AG04449 (cell line): ENCODE results near the gene ALOX5AP.

ENCODE experiments used
- CTCF ChIA-PET: fragments of 350-600 bp; formaldehyde crosslinking; extraction: SDS; loops from one replicate; lab custom pipeline; 2021; ENCODE audit warnings: antibody characterized with exemption; lab: Yijun Ruan, JAX
- POLR2A ChIA-PET: fragments of 400-600, 350-600 bp; formaldehyde crosslinking; extraction: SDS; loops from one replicate; lab custom pipeline; 2020; ENCODE audit warnings: antibody characterized with exemption, inconsistent platforms; lab: Yijun Ruan, JAX
- DNase-seq: peaks from one replicate; pipeline ENCODE4 v3.0.0-alpha.2; 2010; ENCODE audit warnings: low read depth, low spot score
- H3K4me3 ChIP-seq: 2 replicates; pipeline ENCODE4 v1.5.1; 2011; ENCODE audit warnings: low read depth, mild to moderate bottlenecking, control low read depth, low read length
- CTCF ChIP-seq: IDR thresholded peaks from one replicate; pipeline ENCODE4 v1.5.1; 2011; ENCODE audit warnings: mild to moderate bottlenecking, moderate library complexity, low read length, control low read depth, inconsistent platforms; ENCODE audit not compliant: insufficient read depth; ENCODE audit errors: missing control alignments

The ALOX5AP gene

GRCh38 chr13:30807392-30807791, 72.0 kb downstream of the ALOX5AP start:
- no peak overlapping the region for H3K4me3 ChIP-seq
- no peak for DNase-seq
- CTCF ChIA-PET: interaction anchor here (0.7 to 6.4 kb wide), 10 partner anchors 9 to 240 kb away, joined by 3 to 65 read pairs (median 4); no protein-coding TSS in a partner anchor
- no peak for TF ChIP-seq CTCF
- POLR2A ChIA-PET: interaction anchor here (1.1 kb wide), 1 partner anchor 11 kb away, joined by 3 read pairs; no protein-coding TSS in a partner anchor

- DNase-seq: no peak
- ChIA-PET POLR2A (interaction anchor here (0.5 kb wide), 1 partner anchor 62 kb away, joined by 3 read pairs; no protein-coding TSS in a partner anchor), CTCF (interaction anchor here (0.8 to 6.4 kb wide), 8 partner anchors 8 to 236 kb away, joined by 3 to 65 read pairs (median 3); no protein-coding TSS in a partner anchor)
- TF ChIP-seq CTCF: no peak
- no peak overlapping the region for H3K4me3 ChIP-seq
Observed at GRCh38 chr13:30808600-30808999, 73.3 kb downstream of the ALOX5AP start.

- DNase-seq: no peak
- TF ChIP-seq CTCF: no peak
- no peak overlapping the region for H3K4me3 ChIP-seq
- POLR2A ChIA-PET: no interaction called here
- CTCF ChIA-PET: interaction anchor here (1.6 kb wide), 1 partner anchor 56 kb away, joined by 6 read pairs; no protein-coding TSS in a partner anchor
Observed at GRCh38 chr13:30809787-30810186, 74.4 kb downstream of the ALOX5AP start.

- no peak overlapping the region for H3K4me3 ChIP-seq
- CTCF ChIA-PET: interaction anchor here (1.6 kb wide), 2 partner anchors 48 to 55 kb away, joined by 4 to 6 read pairs; no protein-coding TSS in a partner anchor
- POLR2A ChIA-PET: no interaction called here
- no peak for DNase-seq
- TF ChIP-seq CTCF: no peak
Observed at GRCh38 chr13:30810261-30810701, 74.9 kb downstream of the ALOX5AP start.

- no peak for TF ChIP-seq CTCF
- ChIA-PET POLR2A (no interaction called here), CTCF (interaction anchor here (1.0 to 1.6 kb wide), 2 partner anchors 8 to 47 kb away, joined by 4 read pairs; no protein-coding TSS in a partner anchor)
- no peak overlapping the region for H3K4me3 ChIP-seq
- DNase-seq: no peak
Observed at GRCh38 chr13:30810801-30811200, 75.5 kb downstream of the ALOX5AP start.
